Naive thymus-derived CD4-positive, alpha-beta T cell (primary cell): ENCODE measurements around the gene ABHD16A. TPM values are rescaled to one million over a fixed set of nuclear protein-coding genes. Genes with fewer than 3 reads are reported as not detected.
A peak's percentile ranks its signal among the peaks of the same experiment; 100 is the strongest.

ENCODE experiments used
- ATAC-seq: fragments of 150-1000 bp; cut with Tn5 transposase; 2 replicates; pipeline ENCODE4 v1.10.0; 2021; ENCODE audit warnings: mild to moderate bottlenecking, moderate library complexity
- CTCF ChIA-PET: fragments of 350-600 bp; sonication (Branson Sonifier 250); formaldehyde crosslinking; loops from one replicate; lab custom pipeline; 2021; ENCODE audit warnings: antibody characterized with exemption; lab: Charles Lee
- POLR2A ChIA-PET: fragments of 350-600 bp; sonication (Branson Sonifier 250); formaldehyde crosslinking; loops from one replicate; lab custom pipeline; 2021; ENCODE audit warnings: antibody characterized with exemption, inconsistent platforms; lab: Charles Lee
- DNase-seq, 9 donors: peaks; one replicate each; pipeline versions ENCODE4 v3.0.0 to v3.0.0-alpha.2; 2020 to 2022; ENCODE audit warnings: mixed read lengths in 1 of 9
- H3K27ac ChIP-seq: one replicate; pipeline ENCODE4 v1.7.0; 2013; ENCODE audit warnings: mild to moderate bottlenecking, low read depth, low read length, moderate library complexity
- H3K27me3 ChIP-seq, 2 donors: one replicate each; pipeline ENCODE4 v1.7.0; 2013; ENCODE audit warnings: low read length in 2 of 2, mild to moderate bottlenecking in 2 of 2, moderate library complexity in 2 of 2; ENCODE audit not compliant: control insufficient read depth in 2 of 2, insufficient read depth in 2 of 2
- H3K36me3 ChIP-seq, 3 experiments: 1 replicate in 2 of 3; 2 replicates in 1 of 3; pipeline ENCODE4 v1.7.0; 2013; ENCODE audit warnings: low read length in 3 of 3, mild to moderate bottlenecking in 3 of 3, moderate library complexity in 1 of 3; ENCODE audit not compliant: insufficient read depth in 3 of 3, control insufficient read depth in 2 of 3
- H3K4me1 ChIP-seq, 2 donors: one replicate each; pipeline ENCODE4 v1.7.0; 2013; ENCODE audit warnings: low read length in 2 of 2, mild to moderate bottlenecking in 2 of 2, moderate library complexity in 1 of 2; ENCODE audit not compliant: control insufficient read depth in 2 of 2, insufficient read depth in 2 of 2
- H3K4me3 ChIP-seq: 2 replicates; pipeline ENCODE4 v1.7.0; 2013; ENCODE audit warnings: mild to moderate bottlenecking, low read length
- H3K9me3 ChIP-seq, 3 experiments: 1 replicate in 2 of 3; 2 replicates in 1 of 3; pipeline ENCODE4 v1.7.0; 2013; ENCODE audit warnings: low read length in 3 of 3; ENCODE audit not compliant: control insufficient read depth in 2 of 3
- H3K27ac Mint-ChIP-seq, 9 donors: one replicate each; pipeline ENCODE4 v1.8.0; 2020 to 2022; ENCODE audit warnings: mixed read lengths in 9 of 9, mild to moderate bottlenecking in 8 of 9, moderate library complexity in 5 of 9, inconsistent platforms in 2 of 9
- H3K27me3 Mint-ChIP-seq, 5 donors: one replicate each; pipeline ENCODE4 v1.8.0; 2021 to 2022; ENCODE audit warnings: mixed read lengths in 5 of 5, mild to moderate bottlenecking in 1 of 5
- H3K36me3 Mint-ChIP-seq, 5 donors: one replicate each; pipeline ENCODE4 v1.8.0; 2020 to 2022; ENCODE audit warnings: mixed read lengths in 5 of 5, mild to moderate bottlenecking in 3 of 5, inconsistent platforms in 1 of 5
- H3K4me1 Mint-ChIP-seq, 7 donors: one replicate each; pipeline ENCODE4 v1.8.0; 2020 to 2022; ENCODE audit warnings: mixed read lengths in 7 of 7, mild to moderate bottlenecking in 3 of 7, inconsistent platforms in 1 of 7
- H3K4me3 Mint-ChIP-seq, 10 donors: one replicate each; pipeline ENCODE4 v1.8.0; 2020 to 2022; ENCODE audit warnings: mild to moderate bottlenecking in 10 of 10, mixed read lengths in 10 of 10, moderate library complexity in 6 of 10, inconsistent platforms in 2 of 10
- H3K9me3 Mint-ChIP-seq, 11 donors: one replicate each; pipeline ENCODE4 v1.8.0; 2020 to 2022; ENCODE audit warnings: mixed read lengths in 11 of 11, mild to moderate bottlenecking in 4 of 11, inconsistent platforms in 1 of 11, moderate library complexity in 1 of 11
- intact Hi-C, 2 donors: fragments of 100-400 bp; cut with micrococcal nuclease; formaldehyde crosslinking; loops; one replicate each; pipeline ENCODE4 v1.15.1; 2023
- polyA plus RNA-seq, 2 donors: library from polyadenylated mRNA; unstranded; fragments of 300-500 nt; fragmentation: Illumina TruSeq; gene quantifications; one replicate each; pipeline ENCODE4 v1.2.3, GENCODE V29; 2021
- total RNA-seq, 6 experiments: library from RNA in 5 of 6; stranded (reverse) in 5 of 6; gene quantifications; 1 replicate in 5 of 6; 2 replicates in 1 of 6; pipeline ENCODE4 v1.2.3 and lab custom pipeline; 2021 to 2026

ABHD16A gene
- total and polyA plus RNA-seq, 7 experiments from 2014 or later, result 31.1 to 71.7 (median 62.9) TPM

DNA sequence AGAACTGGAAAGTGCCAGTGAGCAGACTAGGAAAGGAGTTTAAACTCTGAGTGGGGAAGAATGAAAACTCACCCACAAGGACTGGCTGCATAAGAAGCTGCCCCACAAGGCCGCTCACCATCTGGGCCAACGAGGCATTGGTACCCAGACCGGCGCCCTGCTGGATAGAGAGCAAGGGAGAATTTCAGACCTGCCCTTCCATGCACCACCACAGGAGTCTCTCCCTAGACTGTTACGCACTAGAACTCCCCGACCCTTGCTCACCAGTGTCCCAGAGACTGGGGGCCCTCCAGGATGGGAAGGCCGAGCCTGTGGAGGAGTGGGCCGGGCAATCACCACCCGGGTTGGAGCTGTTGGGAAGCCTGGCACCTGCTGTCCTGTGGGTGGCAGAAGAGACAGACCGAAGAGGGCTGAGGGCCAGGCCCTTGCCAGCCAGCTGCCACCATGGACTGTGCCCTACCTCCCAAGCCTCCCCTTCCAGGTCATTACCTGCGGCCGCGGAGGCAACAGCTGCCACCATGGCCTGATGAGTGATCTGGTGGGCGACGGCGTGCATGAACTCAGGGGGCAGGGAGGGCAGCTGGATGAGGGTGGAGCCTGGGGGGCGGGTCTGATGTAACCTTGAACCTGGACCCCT, 59.2 kb downstream of the ABHD16A start:
- Mint-ChIP-seq H3K27me3 (no peaks in the 10 kb centered on the region), H3K36me3 (peaks cover 9 to 45% (median 17%) of the 10 kb centered on the region in 5 donors), H3K4me1 (peaks cover 0 to 15% (median 5%) of the 10 kb centered on the region in 7 donors), H3K27ac (no peak overlapping the region), H3K9me3 (no peaks in the 10 kb centered on the region), H3K4me3 (no peak overlapping the region)
- CTCF ChIA-PET, result no interaction called here
- H3K4me3 ChIP-seq, result no peak overlapping the region
- intact Hi-C loops, result no loop called here
- no peak for ATAC-seq
- DNase-seq, result no peak
- POLR2A ChIA-PET, result interaction anchor here (0.7 to 1.4 kb wide), 2 partner anchors 9 to 1057 kb away, joined by 3 to 5 read pairs; partner anchors contain the start of gene BAG6
- H3K27me3 ChIP-seq, result no peaks in the 10 kb centered on the region
- H3K36me3 ChIP-seq, result peaks cover 40 to 97% (median 58%) of the 10 kb centered on the region in 3 experiments
- no peaks in the 10 kb centered on the region for H3K9me3 ChIP-seq
- H3K27ac ChIP-seq, result no peak overlapping the region
- H3K4me1 ChIP-seq, result no peaks in the 10 kb centered on the region

DNA sequence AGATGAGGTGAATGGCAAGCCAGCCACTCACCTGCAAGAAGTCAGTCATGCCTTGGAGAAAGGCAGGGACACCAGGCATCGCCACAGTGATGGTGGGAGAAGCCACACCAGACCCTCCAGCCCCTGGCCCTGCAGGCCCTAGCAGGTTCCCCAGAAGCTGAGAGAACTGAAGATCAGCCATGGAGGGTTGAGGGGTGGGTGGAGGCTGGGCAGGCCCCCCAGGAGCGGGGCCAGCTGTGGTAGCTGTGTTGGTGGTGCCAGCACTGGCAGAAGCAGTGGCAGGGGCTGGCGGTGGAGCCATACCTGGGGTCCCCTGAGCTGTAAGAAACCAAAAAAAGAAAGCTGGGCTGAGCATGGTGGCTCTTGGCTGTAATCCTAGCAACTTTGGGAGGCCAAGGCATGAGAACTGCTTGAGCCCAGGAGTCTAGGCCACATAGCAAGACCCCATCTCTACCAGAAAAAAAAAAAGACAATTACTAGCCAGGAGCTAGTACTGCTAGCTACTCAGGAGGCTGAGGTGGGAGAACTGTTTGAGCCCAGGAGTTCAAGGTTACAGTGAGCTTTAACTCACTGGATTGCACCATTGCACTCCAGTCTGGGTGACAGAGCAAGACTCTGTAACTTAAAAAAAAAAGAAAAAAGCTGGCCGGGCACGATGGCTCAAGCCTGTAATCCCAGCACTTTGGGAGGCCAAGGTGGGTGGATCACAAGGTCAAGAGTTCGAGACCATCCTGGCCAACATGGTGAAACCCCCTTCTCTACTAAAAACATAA, 60.1 kb downstream of the ABHD16A start:
- Mint-ChIP-seq H3K4me3 (no peak overlapping the region), H3K4me1 (peaks cover 0 to 11% (median 3%) of the 10 kb centered on the region in 7 donors), H3K36me3 (peaks cover 9 to 40% (median 13%) of the 10 kb centered on the region in 5 donors), H3K9me3 (no peaks in the 10 kb centered on the region), H3K27me3 (no peaks in the 10 kb centered on the region), H3K27ac (peak overlapping the region in 3 of 9 donors; percentile 24 to 56 (median 41))
- intact Hi-C loops, result no loop called here
- H3K4me1 ChIP-seq, result no peaks in the 10 kb centered on the region
- DNase-seq (no peak), ATAC-seq (no peak)
- no peak overlapping the region for H3K27ac ChIP-seq
- CTCF ChIA-PET, result no interaction called here
- peaks cover 31 to 93% (median 48%) of the 10 kb centered on the region in 3 experiments for H3K36me3 ChIP-seq
- POLR2A ChIA-PET, result interaction anchor here (0.7 to 1.4 kb wide), 3 partner anchors 10 to 19 kb away, joined by 3 to 4 read pairs (median 3); partner anchors contain the start of gene BAG6
- no peaks in the 10 kb centered on the region for H3K9me3 ChIP-seq
- H3K4me3 ChIP-seq, result no peak overlapping the region
- no peaks in the 10 kb centered on the region for H3K27me3 ChIP-seq

DNA sequence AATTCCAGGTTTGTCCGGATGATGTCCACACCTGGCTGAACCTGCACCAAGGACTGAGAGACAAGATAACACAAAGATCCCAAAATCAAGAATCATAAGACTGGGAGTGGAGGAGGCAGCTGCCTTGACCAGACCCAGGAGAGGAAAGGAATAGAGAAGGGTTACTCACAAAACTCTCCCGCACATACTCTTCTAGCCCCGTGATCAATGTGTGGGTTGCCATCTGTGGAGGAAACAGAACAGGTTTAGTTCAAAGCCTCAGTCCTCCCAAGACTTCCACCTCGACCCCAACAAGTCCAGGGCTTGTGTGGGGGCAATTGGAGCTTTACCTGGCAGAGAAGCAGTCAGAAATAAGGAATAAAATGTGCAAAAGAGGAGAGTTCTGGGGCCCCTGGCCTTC, 61.8 kb downstream of the ABHD16A start:
- peak overlapping the region in 5 of 9 donors; percentile 21 to 73 (median 34) for H3K27ac Mint-ChIP-seq
- intact Hi-C loops, result no loop called here
- POLR2A ChIA-PET, result interaction anchor here (1.4 to 1.9 kb wide), 2 partner anchors 11 to 60 kb away, joined by 4 to 10 read pairs; partner anchors contain the start of gene BAG6
- H3K4me3 ChIP-seq, result no peak overlapping the region
- CTCF ChIA-PET, result no interaction called here
- no peaks in the 10 kb centered on the region for H3K27me3 Mint-ChIP-seq
- H3K4me1 ChIP-seq, result no peaks in the 10 kb centered on the region
- H3K4me1 Mint-ChIP-seq, result peaks cover 0 to 14% (median 0%) of the 10 kb centered on the region in 7 donors
- H3K9me3 Mint-ChIP-seq, result no peaks in the 10 kb centered on the region
- ATAC-seq (no peak), DNase-seq (no peak)
- H3K36me3 ChIP-seq, result peaks cover 28 to 94% (median 37%) of the 10 kb centered on the region in 3 experiments
- no peaks in the 10 kb centered on the region for H3K9me3 ChIP-seq
- H3K36me3 Mint-ChIP-seq, result peaks cover 5 to 41% (median 14%) of the 10 kb centered on the region in 5 donors
- H3K4me3 Mint-ChIP-seq, result no peak overlapping the region
- no peak overlapping the region for H3K27ac ChIP-seq
- no peaks in the 10 kb centered on the region for H3K27me3 ChIP-seq

DNA sequence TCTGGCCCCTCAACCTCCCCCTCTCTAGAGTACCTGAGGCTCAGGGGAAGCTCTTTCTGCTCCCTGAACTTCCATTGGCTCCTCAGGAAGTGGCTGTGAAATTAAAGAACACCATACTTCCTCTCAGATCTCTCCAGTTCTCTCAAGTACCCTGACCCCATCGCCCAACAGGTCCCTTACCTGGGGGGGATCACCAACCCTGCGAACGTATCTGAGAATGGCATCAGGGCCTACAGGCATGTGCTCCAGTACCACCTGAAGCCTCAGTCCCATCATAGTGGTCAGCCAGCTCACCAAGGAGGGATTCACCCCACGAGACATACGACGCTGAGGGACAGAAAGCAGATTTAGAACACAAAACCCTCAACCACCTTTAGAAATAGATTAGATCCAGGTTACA, 62.5 kb downstream of the ABHD16A start:
- peaks cover 5 to 45% (median 13%) of the 10 kb centered on the region in 5 donors for H3K36me3 Mint-ChIP-seq
- H3K27me3 ChIP-seq, result no peaks in the 10 kb centered on the region
- no peaks in the 10 kb centered on the region for H3K9me3 Mint-ChIP-seq
- ATAC-seq (no peak), DNase-seq (no peak)
- H3K4me3 ChIP-seq, result no peak overlapping the region
- peaks cover 0 to 13% (median 0%) of the 10 kb centered on the region in 7 donors for H3K4me1 Mint-ChIP-seq
- H3K27ac Mint-ChIP-seq, result peak overlapping the region in 2 of 9 donors; percentile 22 to 73
- intact Hi-C loops, result no loop called here
- H3K27me3 Mint-ChIP-seq, result no peaks in the 10 kb centered on the region
- peaks cover 28 to 94% (median 37%) of the 10 kb centered on the region in 3 experiments for H3K36me3 ChIP-seq
- H3K9me3 ChIP-seq, result no peaks in the 10 kb centered on the region
- H3K4me3 Mint-ChIP-seq, result no peak overlapping the region
- ChIA-PET POLR2A (interaction anchor here (1.2 to 1.9 kb wide), 3 partner anchors 11 to 59 kb away, joined by 4 to 10 read pairs (median 7); partner anchors contain the start of gene BAG6), CTCF (no interaction called here)
- H3K27ac ChIP-seq, result no peak overlapping the region
- H3K4me1 ChIP-seq, result no peaks in the 10 kb centered on the region

DNA sequence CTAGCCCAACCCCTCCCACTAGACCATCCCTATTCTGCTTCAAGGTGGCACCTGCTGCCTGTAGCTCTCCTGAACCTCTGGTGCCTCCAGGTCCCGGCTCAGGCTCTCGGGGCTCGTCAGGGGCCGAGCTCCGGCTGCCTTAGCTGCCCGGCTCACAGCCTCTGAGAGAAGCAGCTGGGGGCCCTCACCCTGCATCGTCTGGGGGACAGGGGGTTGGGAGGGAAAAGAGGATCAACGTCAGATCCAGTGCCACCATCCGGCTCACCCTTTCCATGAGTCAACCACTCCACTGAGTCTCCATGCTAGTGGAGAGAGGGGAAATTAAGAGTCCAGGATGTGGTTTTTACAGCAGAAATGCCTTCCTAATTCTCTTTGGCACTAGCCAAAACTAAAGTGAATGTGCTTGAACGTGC, 63.7 kb downstream of the ABHD16A start:
- no peaks in the 10 kb centered on the region for H3K27me3 ChIP-seq
- ChIA-PET CTCF (interaction anchor here (0.6 to 0.7 kb wide), 2 partner anchors 284 to 1537 kb away, joined by 3 to 5 read pairs; no protein-coding TSS in a partner anchor), POLR2A (interaction anchor here (0.6 to 2.4 kb wide), 4 partner anchors 12 to 18 kb away, joined by 3 to 15 read pairs (median 10); partner anchors contain the start of genes BAG6 and PRRC2A)
- no peak overlapping the region for H3K4me3 Mint-ChIP-seq
- no peak overlapping the region for H3K4me3 ChIP-seq
- ATAC-seq, result no peak
- intact Hi-C loops, result loop anchor here in 1 of 2 donors (2.0 kb wide), 1 partner anchor 19 kb away; the partner anchor contains the start of gene PRRC2A
- H3K36me3 ChIP-seq, result peaks cover 26 to 94% (median 28%) of the 10 kb centered on the region in 3 experiments
- no peaks in the 10 kb centered on the region for H3K4me1 ChIP-seq
- H3K9me3 Mint-ChIP-seq, result no peaks in the 10 kb centered on the region
- no peaks in the 10 kb centered on the region for H3K27me3 Mint-ChIP-seq
- no peak overlapping the region for H3K27ac ChIP-seq
- H3K4me1 Mint-ChIP-seq, result peaks cover 0 to 7% (median 0%) of the 10 kb centered on the region in 7 donors
- peak overlapping the region in 1 of 9 donors; percentile 49 for H3K27ac Mint-ChIP-seq
- DNase-seq, result no peak
- no peaks in the 10 kb centered on the region for H3K9me3 ChIP-seq
- peaks cover 0 to 45% (median 12%) of the 10 kb centered on the region in 5 donors for H3K36me3 Mint-ChIP-seq

DNA sequence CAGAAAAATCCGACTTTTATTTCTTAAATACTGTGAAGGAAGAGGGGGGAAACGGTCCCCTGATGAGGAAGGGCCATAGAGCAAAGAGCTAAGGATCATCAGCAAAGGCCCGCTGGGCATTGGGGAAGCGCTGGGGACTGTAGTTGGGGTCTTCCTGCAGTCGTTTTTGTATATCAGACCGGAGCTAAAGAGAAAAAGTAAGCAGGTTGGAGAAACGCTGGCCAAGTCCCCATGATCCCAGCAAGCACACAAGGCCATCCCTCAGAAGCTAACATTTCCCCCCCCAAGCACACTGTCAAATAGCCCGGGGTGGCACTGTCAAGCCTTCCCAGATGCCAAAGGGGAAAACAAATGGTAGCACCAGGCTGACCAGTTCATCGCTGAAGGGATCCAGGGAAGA, 64.1 kb downstream of the ABHD16A start:
- H3K4me1 ChIP-seq, result no peaks in the 10 kb centered on the region

More for the DNA sequence above, 64.1 kb downstream of the ABHD16A start:
- ChIA-PET POLR2A (interaction anchor here (1.2 to 2.4 kb wide), 3 partner anchors 11 to 17 kb away, joined by 7 to 15 read pairs (median 12); partner anchors contain the start of genes BAG6 and PRRC2A), CTCF (interaction anchor here (0.6 kb wide), 1 partner anchor 284 kb away, joined by 5 read pairs; no protein-coding TSS in a partner anchor)
- Histone ChIP-seq H3K27me3 (no peaks in the 10 kb centered on the region), H3K27ac (no peak overlapping the region), H3K9me3 (no peaks in the 10 kb centered on the region), H3K36me3 (peaks cover 26 to 94% (median 28%) of the 10 kb centered on the region in 3 experiments), H3K4me3 (no peak overlapping the region)
- no peak overlapping the region for H3K4me3 Mint-ChIP-seq
- peak overlapping the region in 2 of 9 donors; percentile 11 to 59 for H3K27ac Mint-ChIP-seq
- no peak for ATAC-seq
- H3K9me3 Mint-ChIP-seq, result no peaks in the 10 kb centered on the region
- intact Hi-C loops, result loop anchor here in 1 of 2 donors (2.0 kb wide), 1 partner anchor 18 kb away; the partner anchor contains the start of gene PRRC2A
- no peaks in the 10 kb centered on the region for H3K27me3 Mint-ChIP-seq
- H3K36me3 Mint-ChIP-seq, result peaks cover 0 to 45% (median 12%) of the 10 kb centered on the region in 5 donors
- DNase-seq, result no peak
- peaks cover 0 to 9% (median 0%) of the 10 kb centered on the region in 7 donors for H3K4me1 Mint-ChIP-seq
